ENCODE measurements around the gene SRP68. TPM values are rescaled to one million over a fixed set of nuclear protein-coding genes. Genes with fewer than 3 reads are reported as not detected.
"Not testable (repeated sequence)": the region's sequence is repeated elsewhere in the genome, so short reads cannot be mapped to it uniquely, and the experiment has no call there.

Gene SRP68
- total RNA-seq, 2 donors from 2014 or later: 80.4 to 89.2 TPM

- Mint-ChIP-seq H3K4me1 (peaks cover 18% of the 10 kb centered on the region), H3K27ac (peak overlapping the region; percentile 53), H3K27me3 (peaks cover 36% of the 10 kb centered on the region), H3K4me3 (peak overlapping the region; percentile 91), H3K36me3 (ENCODE audit: low read depth) (peaks cover 7% of the 10 kb centered on the region)
- ATAC-seq (peak; percentile 54), DNase-seq (peak in 1 of 3 donors; percentile 35)
- no peaks in the 10 kb centered on the region for H3K9me3 ChIP-seq (ENCODE audit: control insufficient read depth, low read length, poor library complexity, severe bottlenecking)
Measured at GRCh38 chr17:76076765-76077583, 4.7 kb upstream of the SRP68 start.

- Mint-ChIP-seq H3K27me3 (peaks cover 36% of the 10 kb centered on the region), H3K4me1 (peaks cover 21% of the 10 kb centered on the region), H3K27ac (peak overlapping the region; percentile 53), H3K4me3 (peak overlapping the region; percentile 91), H3K36me3 (ENCODE audit: low read depth) (peaks cover 7% of the 10 kb centered on the region)
- H3K9me3 ChIP-seq (ENCODE audit: control insufficient read depth, low read length, poor library complexity, severe bottlenecking): no peaks in the 10 kb centered on the region
- DNase-seq (no peak), ATAC-seq (no peak)
Measured at GRCh38 chr17:76076146-76076764, 3.9 kb upstream of the SRP68 start.

GRCh38 chr17:76075364-76076145 lies 3.2 kb upstream of the SRP68 start:
- DNase-seq (no peak), ATAC-seq (no peak)
- Mint-ChIP-seq H3K4me1 (peaks cover 24% of the 10 kb centered on the region), H3K27me3 (peaks cover 36% of the 10 kb centered on the region), H3K4me3 (peak overlapping the region; percentile 91), H3K36me3 (ENCODE audit: low read depth) (peaks cover 7% of the 10 kb centered on the region), H3K27ac (peak overlapping the region; percentile 67)
- H3K9me3 ChIP-seq (ENCODE audit: control insufficient read depth, low read length, poor library complexity, severe bottlenecking): no peaks in the 10 kb centered on the region

- ATAC-seq (no peak), DNase-seq (no peak)
- H3K27me3 Mint-ChIP-seq: peaks cover 36% of the 10 kb centered on the region
- no peaks in the 10 kb centered on the region for H3K9me3 ChIP-seq (ENCODE audit: control insufficient read depth, low read length, poor library complexity, severe bottlenecking)
- H3K27ac Mint-ChIP-seq: peak within 1 kb of the TSS; percentile 67
- H3K36me3 Mint-ChIP-seq (ENCODE audit: low read depth): peaks cover 7% of the 10 kb centered on the region
- H3K4me1 Mint-ChIP-seq: peaks cover 27% of the 10 kb centered on the region
- peak within 1 kb of the TSS; percentile 91 for H3K4me3 Mint-ChIP-seq
Measured at GRCh38 chr17:76074390-76075363, 2.4 kb upstream of the SRP68 start, which contains the start of gene GALR2. GALR2 (plus strand) TSS chr17:76074781; CDS start chr17:76074884, 103 bp downstream.

DNA sequence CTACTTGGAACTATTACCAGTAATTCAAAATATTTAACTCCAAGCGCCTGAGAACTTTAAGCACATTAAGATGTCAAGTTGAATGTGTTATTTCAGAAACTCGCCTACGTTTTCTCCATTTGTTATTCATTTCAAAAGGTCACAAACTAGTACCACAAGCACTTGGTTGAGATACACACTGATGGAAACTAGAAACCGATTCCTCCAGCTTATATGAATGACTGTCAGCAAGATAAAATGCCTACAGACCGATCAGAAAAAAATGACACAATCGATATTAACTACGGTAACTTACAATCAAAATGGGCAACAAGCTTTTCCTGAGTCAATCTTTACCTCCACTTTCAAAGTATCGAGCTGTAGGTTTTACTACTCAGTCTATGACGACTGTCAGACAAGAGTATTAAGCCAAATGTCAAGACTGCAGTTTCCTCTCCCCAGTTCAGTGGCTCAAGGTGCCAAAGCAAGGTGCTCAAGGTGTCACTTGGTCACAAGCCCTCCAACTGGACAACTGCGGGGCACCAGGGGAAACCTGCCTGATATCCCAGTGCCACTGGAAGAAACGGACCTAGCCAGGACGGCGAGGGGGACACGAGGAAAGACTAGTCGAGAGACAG lies 678 bp downstream of the SRP68 start:
- H3K36me3 Mint-ChIP-seq (ENCODE audit: low read depth): peaks cover 4% of the 10 kb centered on the region
- DNase-seq: no peak
- peak overlapping the region; percentile 94 for H3K4me3 Mint-ChIP-seq
- no peaks in the 10 kb centered on the region for H3K9me3 ChIP-seq (ENCODE audit: control insufficient read depth, low read length, poor library complexity, severe bottlenecking)
- peaks cover 21% of the 10 kb centered on the region for H3K27me3 Mint-ChIP-seq
- peak overlapping the region; percentile 98 for H3K27ac Mint-ChIP-seq
- ATAC-seq: peak; percentile 27
- H3K4me1 Mint-ChIP-seq: peaks cover 19% of the 10 kb centered on the region

DNA sequence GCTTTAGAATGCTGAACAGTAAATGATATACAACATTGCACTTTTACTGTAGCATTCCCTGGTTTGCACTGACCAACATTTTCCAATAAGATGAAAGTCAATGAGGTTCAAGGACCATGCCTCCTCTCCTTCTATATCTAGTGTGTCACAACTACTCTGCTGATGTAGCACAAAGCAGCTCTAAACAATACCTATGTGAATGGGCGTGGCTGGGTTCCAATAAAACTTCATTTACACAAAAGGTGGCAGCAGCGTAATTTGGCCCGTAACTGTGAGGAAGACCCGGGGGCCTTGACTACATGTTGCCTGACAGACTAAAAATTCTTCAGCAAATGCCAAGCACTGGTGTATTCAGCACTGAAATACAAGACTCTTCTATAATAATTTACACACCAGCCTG lies 6.5 kb downstream of the SRP68 start:
- Mint-ChIP-seq H3K4me3 (no peak overlapping the region), H3K36me3 (ENCODE audit: low read depth) (peaks cover 12% of the 10 kb centered on the region), H3K27ac (no peak overlapping the region), H3K4me1 (peaks cover 15% of the 10 kb centered on the region), H3K27me3 (no peaks in the 10 kb centered on the region)
- DNase-seq (no peak), ATAC-seq (no peak)
- H3K9me3 ChIP-seq (ENCODE audit: control insufficient read depth, low read length, poor library complexity, severe bottlenecking): no peaks in the 10 kb centered on the region

DNA sequence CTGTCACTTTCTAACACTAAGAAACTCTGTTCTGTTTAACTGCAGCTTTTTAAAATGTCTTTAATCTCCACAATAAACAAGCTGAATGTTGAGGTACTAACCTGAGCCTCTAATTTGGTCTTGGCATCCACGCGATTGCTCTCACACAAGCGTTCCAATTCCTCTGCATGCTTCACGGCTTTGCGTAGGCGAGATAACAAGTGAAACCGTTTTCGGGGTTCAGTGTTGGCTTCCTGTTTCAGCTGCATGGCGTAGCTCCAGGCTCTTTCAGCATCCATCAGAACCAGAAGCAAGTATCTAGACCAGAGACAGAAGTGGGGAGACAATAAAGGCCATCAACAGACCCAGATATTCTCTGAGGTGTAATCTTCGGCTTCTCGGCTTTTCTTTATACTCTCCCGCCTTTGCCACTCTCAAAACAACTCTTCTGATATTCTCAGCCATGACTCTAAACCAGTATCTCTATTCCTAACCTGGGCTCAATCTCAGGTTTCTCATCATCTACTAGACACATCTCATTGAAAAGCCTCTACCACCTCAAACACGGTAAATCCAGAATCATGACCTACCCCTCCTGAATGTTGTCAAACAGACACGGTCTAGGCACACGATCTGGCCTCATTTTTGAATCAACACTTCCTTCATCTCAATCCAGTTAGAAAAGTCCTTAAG lies 8.3 kb downstream of the SRP68 start:
- H3K36me3 Mint-ChIP-seq (ENCODE audit: low read depth): peaks cover 16% of the 10 kb centered on the region
- H3K4me1 Mint-ChIP-seq: peaks cover 12% of the 10 kb centered on the region
- peak overlapping the region; percentile 95 for H3K27ac Mint-ChIP-seq
- DNase-seq: peak in 1 of 3 donors; percentile 40
- H3K4me3 Mint-ChIP-seq: peak overlapping the region; percentile 83
- no peaks in the 10 kb centered on the region for H3K27me3 Mint-ChIP-seq
- H3K9me3 ChIP-seq (ENCODE audit: control insufficient read depth, low read length, poor library complexity, severe bottlenecking): no peaks in the 10 kb centered on the region
- ATAC-seq: peak; percentile 97

DNA sequence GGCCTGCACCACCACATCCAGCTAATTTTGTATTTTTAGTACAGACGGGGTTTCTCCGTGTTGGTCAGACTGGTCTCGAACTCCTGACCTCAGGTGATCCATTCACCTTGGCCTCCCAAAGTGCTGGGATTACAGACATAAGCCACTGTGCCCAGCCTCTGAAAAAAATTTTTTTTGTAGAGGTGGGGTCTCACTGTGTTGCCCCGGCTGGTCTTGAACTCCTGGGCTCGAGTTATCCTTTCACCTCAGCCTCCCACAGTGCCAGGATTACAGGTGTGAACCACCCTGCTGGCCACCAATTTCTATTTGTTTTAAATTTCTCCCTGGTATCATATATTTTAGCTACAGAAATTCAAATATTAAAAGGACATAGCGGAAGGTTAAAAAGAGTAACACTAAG lies 14.1 kb downstream of the SRP68 start:
- H3K27ac Mint-ChIP-seq: not testable (repeated sequence)

DNA sequence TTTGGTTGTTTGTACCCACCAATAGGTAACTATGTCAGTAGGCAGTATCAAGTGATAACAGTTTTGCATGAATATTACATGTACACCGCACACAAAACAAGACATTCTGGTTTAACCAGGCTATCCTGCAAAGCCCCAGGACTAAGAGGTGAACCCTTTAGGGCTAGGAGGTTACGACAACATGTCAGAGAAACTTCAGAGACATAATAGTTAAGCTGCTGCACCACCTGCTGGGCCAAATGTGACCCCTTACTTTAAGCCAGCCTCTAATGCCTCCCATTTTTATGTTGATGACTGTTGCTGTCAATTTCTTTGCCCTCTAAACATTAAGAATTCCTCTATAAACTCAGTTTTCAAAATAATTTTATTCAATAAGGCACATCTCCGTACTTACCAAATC lies 15.4 kb downstream of the SRP68 start:
- no peak for DNase-seq
- Mint-ChIP-seq H3K27ac (no peak overlapping the region), H3K4me1 (peaks cover 4% of the 10 kb centered on the region), H3K4me3 (no peak overlapping the region), H3K36me3 (ENCODE audit: low read depth) (peaks cover 7% of the 10 kb centered on the region), H3K27me3 (no peaks in the 10 kb centered on the region)
- no peaks in the 10 kb centered on the region for H3K9me3 ChIP-seq (ENCODE audit: control insufficient read depth, low read length, poor library complexity, severe bottlenecking)
- no peak for ATAC-seq

More for the DNA sequence above, 14.1 kb downstream of the SRP68 start:
- not testable (repeated sequence) for H3K36me3 Mint-ChIP-seq (ENCODE audit: low read depth); H3K4me3 Mint-ChIP-seq; H3K9me3 ChIP-seq (ENCODE audit: control insufficient read depth, low read length, poor library complexity, severe bottlenecking); ATAC-seq; H3K27me3 Mint-ChIP-seq; DNase-seq; H3K4me1 Mint-ChIP-seq

- peaks cover 9% of the 10 kb centered on the region for H3K36me3 Mint-ChIP-seq (ENCODE audit: low read depth)
- no peak overlapping the region for H3K4me3 Mint-ChIP-seq
- peaks cover 14% of the 10 kb centered on the region for H3K4me1 Mint-ChIP-seq
- ATAC-seq: no peak
- no peak for DNase-seq
- H3K27me3 Mint-ChIP-seq: no peaks in the 10 kb centered on the region
- peak overlapping the region; percentile 54 for H3K27ac Mint-ChIP-seq
- H3K9me3 ChIP-seq (ENCODE audit: control insufficient read depth, low read length, poor library complexity, severe bottlenecking): no peaks in the 10 kb centered on the region
Measured at GRCh38 chr17:76054112-76054476, 18.2 kb downstream of the SRP68 start.

- no peak for DNase-seq
Measured at GRCh38 chr17:76053246-76054111, 18.8 kb downstream of the SRP68 start.

More at GRCh38 chr17:76053246-76054111, 18.8 kb downstream of the SRP68 start:
- no peaks in the 10 kb centered on the region for H3K9me3 ChIP-seq (ENCODE audit: control insufficient read depth, low read length, poor library complexity, severe bottlenecking)
- Mint-ChIP-seq H3K27me3 (no peaks in the 10 kb centered on the region), H3K4me1 (peaks cover 20% of the 10 kb centered on the region), H3K4me3 (no peak overlapping the region), H3K27ac (peak overlapping the region; percentile 54), H3K36me3 (ENCODE audit: low read depth) (peaks cover 9% of the 10 kb centered on the region)
- no peak for ATAC-seq
